ENCODE measurements around the gene TFF3.

Gene TFF3

DNA sequence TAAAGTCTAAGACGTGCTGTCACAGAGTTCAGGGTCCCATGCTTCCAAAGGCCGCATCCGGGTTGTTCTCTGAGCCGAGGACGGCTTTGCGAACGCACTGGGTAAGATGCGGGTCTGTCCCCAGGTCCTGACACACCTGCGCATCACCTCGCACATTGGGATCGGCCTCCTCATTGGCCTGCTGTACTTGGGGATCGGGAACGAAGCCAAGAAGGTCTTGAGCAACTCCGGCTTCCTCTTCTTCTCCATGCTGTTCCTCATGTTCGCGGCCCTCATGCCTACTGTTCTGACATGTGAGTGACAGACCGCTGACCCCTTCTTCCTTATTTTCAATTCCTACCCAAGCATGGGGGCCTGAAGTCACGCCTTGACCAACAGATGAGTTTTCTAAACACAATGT lies 25.3 kb downstream of the TFF3 start:
- DNase-seq (ENCODE audit: low read depth), result no peak

GRCh38 chr21:42288962-42289361 lies 26.2 kb downstream of the TFF3 start:
- DNase-seq (ENCODE audit: low read depth), result no peak

- DNase-seq (ENCODE audit: low read depth), result no peak
These were observed 27.8 kb downstream of the TFF3 start for GRCh38 chr21:42287193-42288083.

GRCh38 chr21:42286416-42286815 lies 28.8 kb downstream of the TFF3 start:
- DNase-seq (ENCODE audit: low read depth), result no peak

- no peak for DNase-seq (ENCODE audit: low read depth)
These were observed 29.5 kb downstream of the TFF3 start for GRCh38 chr21:42285569-42286245.

DNA sequence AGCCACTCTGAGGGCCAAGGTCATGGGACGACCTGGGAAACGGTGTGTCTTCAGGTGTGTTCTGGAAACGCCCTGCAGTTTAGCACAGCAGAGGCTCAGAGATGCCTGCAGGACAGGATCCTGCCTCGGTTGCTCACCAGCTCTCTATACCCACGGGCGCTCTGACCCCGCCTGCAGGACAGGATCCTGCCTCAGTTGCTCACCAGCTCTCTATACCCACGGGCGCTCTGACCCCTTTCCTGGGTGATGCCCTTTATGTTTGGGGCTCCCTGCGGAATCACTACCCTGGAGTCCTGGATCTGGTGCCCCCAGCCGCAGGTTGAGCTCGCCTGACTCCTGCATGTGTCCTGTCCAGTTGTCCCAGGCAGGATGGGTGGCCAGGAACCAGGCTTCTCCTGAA lies 32.5 kb downstream of the TFF3 start:
- no peak for DNase-seq (ENCODE audit: low read depth)

DNA sequence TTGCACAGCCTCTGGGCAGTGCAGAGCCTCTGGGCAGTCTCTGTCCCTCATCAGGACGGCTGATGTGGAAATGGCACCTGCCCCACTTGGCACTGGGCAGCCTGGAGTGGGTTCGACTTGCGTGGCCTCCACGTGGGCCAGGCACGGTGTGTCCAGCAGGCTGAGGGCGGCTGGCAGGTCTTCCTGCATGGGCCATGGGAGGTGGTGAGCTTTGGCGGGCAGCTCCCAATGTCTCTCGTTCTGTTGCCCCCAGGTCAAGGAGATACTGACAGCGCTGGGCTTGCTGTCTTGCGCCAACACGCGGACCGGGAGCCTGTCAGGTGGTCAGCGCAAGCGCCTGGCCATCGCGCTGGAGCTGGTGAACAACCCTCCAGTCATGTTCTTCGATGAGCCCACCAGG lies 33.2 kb downstream of the TFF3 start:
- no peak for DNase-seq (ENCODE audit: low read depth)

GRCh38 chr21:42281181-42281680 lies 34.0 kb downstream of the TFF3 start:
- DNase-seq (ENCODE audit: low read depth), result no peak

- DNase-seq (ENCODE audit: low read depth), result no peak
These were observed 34.6 kb downstream of the TFF3 start for GRCh38 chr21:42280356-42281180.

GRCh38 chr21:42279888-42280287 lies 35.3 kb downstream of the TFF3 start:
- no peak for DNase-seq (ENCODE audit: low read depth)

DNA sequence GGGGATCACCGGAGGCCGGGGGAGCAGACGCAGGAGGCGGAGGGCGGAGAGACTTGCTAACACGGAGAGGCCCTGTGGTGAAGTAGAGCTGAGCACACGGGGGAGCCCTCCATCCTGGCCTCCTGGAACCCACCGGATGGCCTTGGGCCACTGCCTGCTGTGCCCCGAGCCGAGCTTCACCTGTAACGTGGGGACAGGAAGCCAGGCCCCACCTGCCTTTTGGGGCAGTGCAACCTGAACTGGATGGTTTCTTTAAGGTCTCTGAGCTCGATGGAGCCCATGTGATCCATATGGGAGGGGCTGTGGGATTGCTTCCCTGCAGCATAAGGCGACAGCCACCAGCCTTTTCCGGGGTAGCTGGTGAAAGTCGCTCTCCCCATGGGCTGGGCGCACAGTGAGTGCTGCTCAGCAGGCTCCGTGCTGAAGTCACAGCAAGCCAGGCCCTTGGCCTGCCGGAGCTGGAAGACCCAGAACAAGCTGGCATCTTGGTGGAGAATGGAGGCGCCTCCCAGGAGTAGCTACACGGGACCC lies 35.8 kb downstream of the TFF3 start:
- no peak for DNase-seq (ENCODE audit: low read depth)

- no peak for DNase-seq (ENCODE audit: low read depth)
These were observed 36.6 kb downstream of the TFF3 start for GRCh38 chr21:42278451-42279149.

GRCh38 chr21:42277593-42277992 lies 37.6 kb downstream of the TFF3 start:
- no peak for DNase-seq (ENCODE audit: low read depth)

- DNase-seq (ENCODE audit: low read depth), result no peak
These were observed 38.6 kb downstream of the TFF3 start for GRCh38 chr21:42276526-42277154.

GRCh38 chr21:42276076-42276475 lies 39.1 kb downstream of the TFF3 start:
- DNase-seq (ENCODE audit: low read depth), result no peak

- DNase-seq (ENCODE audit: low read depth), result no peak
These were observed 42.1 kb downstream of the TFF3 start for GRCh38 chr21:42272984-42273600.

GRCh38 chr21:42272109-42272962 lies 42.9 kb downstream of the TFF3 start:
- DNase-seq (ENCODE audit: low read depth), result no peak

DNA sequence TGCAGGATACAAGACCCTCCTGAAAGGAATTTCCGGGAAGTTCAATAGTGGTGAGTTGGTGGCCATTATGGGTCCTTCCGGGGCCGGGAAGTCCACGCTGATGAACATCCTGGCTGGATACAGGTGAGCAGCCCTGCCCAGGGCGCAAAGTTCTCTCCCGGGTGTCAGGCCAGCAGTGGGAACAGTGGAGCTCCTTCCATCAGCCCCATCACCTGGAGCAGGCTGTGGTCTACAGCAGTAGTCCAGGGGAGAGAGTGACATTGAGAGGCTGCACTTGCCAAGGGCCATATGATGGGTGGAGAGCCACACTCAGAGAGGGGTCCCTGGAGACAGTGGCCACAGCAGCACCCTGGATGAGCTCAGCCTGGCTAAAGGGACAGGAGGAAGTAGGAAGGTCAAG lies 44.1 kb downstream of the TFF3 start:
- no peak for DNase-seq (ENCODE audit: low read depth)

DNA sequence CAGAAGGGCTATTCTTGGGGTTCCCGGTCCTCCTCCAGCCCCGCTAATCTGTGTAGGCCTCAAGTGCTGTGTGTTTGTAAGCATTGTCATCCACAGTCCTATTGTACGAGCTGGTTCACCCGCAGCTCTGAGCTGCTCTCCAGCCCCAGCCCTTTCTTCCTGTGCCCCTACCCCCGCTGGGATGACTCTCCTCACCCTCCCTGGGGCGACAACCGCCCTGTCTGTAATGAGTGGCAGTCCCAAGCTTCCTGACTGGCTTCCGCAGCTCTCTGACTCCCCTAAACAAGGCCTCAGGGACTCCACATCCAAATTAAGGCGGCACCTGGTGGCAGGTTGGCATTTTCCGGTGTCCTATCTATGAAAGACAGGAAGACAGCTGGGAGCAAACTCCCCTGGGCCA lies 45.8 kb downstream of the TFF3 start:
- no peak for DNase-seq (ENCODE audit: low read depth)

All from stimulated activated CD8-positive, alpha-beta memory T cell treated with anti-CD3 and anti-CD28 coated beads, Interleukin-15, amount 100 ng/mL, for 1 hour (primary cell).